Measurements from ENCODE around the gene TTC19. TPM values are rescaled to one million over a fixed set of nuclear protein-coding genes. Genes with fewer than 3 reads are reported as not detected.

TTC19 gene
- total RNA-seq, 4 donors from 2014 or later, result 31.0 to 56.4 (median 41.8) TPM

GRCh38 chr17:15958484-15958854, 41.2 kb upstream of the TTC19 start:
- no peak overlapping the region for H3K27ac ChIP-seq
- no peak for TF ChIP-seq POLR2A (IDR thresholded peaks at IDR 0.05)
- TF ChIP-seq CTCF (IDR thresholded peaks at IDR 0.05 in 4 of 5, conservative IDR thresholded peaks at IDR 0.05 in 1 of 5), result no peak
- no peaks in the 10 kb centered on the region for H3K36me3 ChIP-seq
- no peak overlapping the region for H3K4me3 ChIP-seq
- DNase-seq (no peak), ATAC-seq (no peak)
- in situ Hi-C loops (cut with MboI; ENCODE audit: low sequenced_read_pairs in 4 of 4), result loop anchor here in 1 of 4 donors (25.0 kb wide), 1 partner anchor 104 kb away; no protein-coding TSS in a partner anchor
- H3K9me3 ChIP-seq, result no peaks in the 10 kb centered on the region
- H3K4me1 ChIP-seq, result no peaks in the 10 kb centered on the region
- intact Hi-C loops (cut with DNase I; ENCODE audit: low total_unique reads), result no loop called here
- no peaks in the 10 kb centered on the region for H3K27me3 ChIP-seq

GRCh38 chr17:15963670-15964110, 35.9 kb upstream of the TTC19 start:
- DNase-seq (no peak), ATAC-seq (no peak)
- in situ Hi-C loops (cut with MboI; ENCODE audit: low sequenced_read_pairs in 4 of 4) (loop anchor here in 1 of 4 donors (25.0 kb wide), 1 partner anchor 99 kb away; no protein-coding TSS in a partner anchor), intact Hi-C loops (cut with DNase I; ENCODE audit: low total_unique reads) (no loop called here)
- TF ChIP-seq CTCF (IDR thresholded peaks at IDR 0.05 in 4 of 5, conservative IDR thresholded peaks at IDR 0.05 in 1 of 5) (no peak), POLR2A (IDR thresholded peaks at IDR 0.05) (no peak)
- Histone ChIP-seq H3K27me3 (no peaks in the 10 kb centered on the region), H3K4me1 (no peaks in the 10 kb centered on the region), H3K4me3 (no peak overlapping the region), H3K36me3 (no peaks in the 10 kb centered on the region), H3K27ac (no peak overlapping the region), H3K9me3 (no peaks in the 10 kb centered on the region)

- no peak for TF ChIP-seq POLR2A (IDR thresholded peaks at IDR 0.05)
- Histone ChIP-seq H3K27ac (peak overlapping the region in 2 of 4 donors; percentile 8 to 52), H3K9me3 (no peaks in the 10 kb centered on the region), H3K4me1 (no peaks in the 10 kb centered on the region), H3K27me3 (no peaks in the 10 kb centered on the region), H3K4me3 (no peak overlapping the region), H3K36me3 (no peaks in the 10 kb centered on the region)
- no peak for DNase-seq
- intact Hi-C loops (cut with DNase I; ENCODE audit: low total_unique reads) (no loop called here), in situ Hi-C loops (cut with MboI; ENCODE audit: low sequenced_read_pairs in 4 of 4) (loop anchor here in 1 of 4 donors (25.0 kb wide), 1 partner anchor 97 kb away; no protein-coding TSS in a partner anchor)
- ATAC-seq, result no peak
These were observed 34.1 kb upstream of the TTC19 start for GRCh38 chr17:15965528-15965927.

GRCh38 chr17:15966183-15966878, 33.3 kb upstream of the TTC19 start:
- no peaks in the 10 kb centered on the region for H3K9me3 ChIP-seq
- TF ChIP-seq CTCF (IDR thresholded peaks at IDR 0.05 in 4 of 5, conservative IDR thresholded peaks at IDR 0.05 in 1 of 5) (no peak), POLR2A (IDR thresholded peaks at IDR 0.05) (no peak)
- intact Hi-C loops (cut with DNase I; ENCODE audit: low total_unique reads) (no loop called here), in situ Hi-C loops (cut with MboI; ENCODE audit: low sequenced_read_pairs in 4 of 4) (loop anchor here in 1 of 4 donors (25.0 kb wide), 1 partner anchor 96 kb away; no protein-coding TSS in a partner anchor)
- no peak for DNase-seq
- H3K4me1 ChIP-seq, result no peaks in the 10 kb centered on the region
- H3K4me3 ChIP-seq, result no peak overlapping the region
- ATAC-seq, result no peak
- peak overlapping the region; percentile 14 to 52 (median 32) for H3K27ac ChIP-seq
- H3K27me3 ChIP-seq, result no peaks in the 10 kb centered on the region
- H3K36me3 ChIP-seq, result no peaks in the 10 kb centered on the region

- no peak for DNase-seq
- peak overlapping the region in 2 of 4 donors; percentile 33 to 52 for H3K27ac ChIP-seq
- ATAC-seq, result no peak
- no peaks in the 10 kb centered on the region for H3K9me3 ChIP-seq
- no peaks in the 10 kb centered on the region for H3K36me3 ChIP-seq
- no peak overlapping the region for H3K4me3 ChIP-seq
- H3K4me1 ChIP-seq, result no peaks in the 10 kb centered on the region
- no peaks in the 10 kb centered on the region for H3K27me3 ChIP-seq
- intact Hi-C loops (cut with DNase I; ENCODE audit: low total_unique reads) (no loop called here), in situ Hi-C loops (cut with MboI; ENCODE audit: low sequenced_read_pairs in 4 of 4) (loop anchor here in 1 of 4 donors (25.0 kb wide), 1 partner anchor 95 kb away; no protein-coding TSS in a partner anchor)
- TF ChIP-seq CTCF (IDR thresholded peaks at IDR 0.05 in 4 of 5, conservative IDR thresholded peaks at IDR 0.05 in 1 of 5) (no peak), POLR2A (IDR thresholded peaks at IDR 0.05) (no peak)
These were observed 32.8 kb upstream of the TTC19 start for GRCh38 chr17:15966879-15967248.

Measured in gastrocnemius medialis (tissue), 4 donors.